Measurements from ENCODE around the gene FITM1. TPM values are rescaled to one million over a fixed set of nuclear protein-coding genes. Genes with fewer than 3 reads are reported as not detected.

The FITM1 gene
- total RNA-seq, 1 experiment from 2014 or later, result 0.72 TPM

GRCh38 chr14:24122416-24122815 lies 8.0 kb upstream of the FITM1 start:
- no peak overlapping the region for H2BK12ac ChIP-seq (ENCODE audit: insufficient read length, low read depth, low read length)
- Mint-ChIP-seq H3K4me3 (no peak overlapping the region), H3K36me3 (ENCODE audit: insufficient read depth in 1 of 3, low read depth in 3 of 3) (peaks cover 24 to 64% (median 56%) of the 10 kb centered on the region in 3 experiments; a peak in 6 of 7 replicates), H3K4me1 (no peaks in the 10 kb centered on the region), H3K9me3 (no peaks in the 10 kb centered on the region), H3K27me3 (ENCODE audit: low read depth) (no peaks in the 10 kb centered on the region), H3K27ac (no peak overlapping the region)
- no peak overlapping the region for H3K27ac ChIP-seq (ENCODE audit: insufficient read length, low read depth, low read length)
- H2AFZ ChIP-seq (ENCODE audit: low read length), result no peak overlapping the region
- H3K23ac ChIP-seq (ENCODE audit: insufficient read length, low read depth, low read length), result no peak overlapping the region
- no peaks in the 10 kb centered on the region for H3K9me3 ChIP-seq (ENCODE audit: control insufficient read depth, low read depth, low read length)
- H2BK120ac ChIP-seq (ENCODE audit: low read depth, low read length, poor library complexity, severe bottlenecking), result no peak overlapping the region
- no peak overlapping the region for H3T11ph ChIP-seq (ENCODE audit: low read length)
- TF ChIP-seq, protein P1, sequence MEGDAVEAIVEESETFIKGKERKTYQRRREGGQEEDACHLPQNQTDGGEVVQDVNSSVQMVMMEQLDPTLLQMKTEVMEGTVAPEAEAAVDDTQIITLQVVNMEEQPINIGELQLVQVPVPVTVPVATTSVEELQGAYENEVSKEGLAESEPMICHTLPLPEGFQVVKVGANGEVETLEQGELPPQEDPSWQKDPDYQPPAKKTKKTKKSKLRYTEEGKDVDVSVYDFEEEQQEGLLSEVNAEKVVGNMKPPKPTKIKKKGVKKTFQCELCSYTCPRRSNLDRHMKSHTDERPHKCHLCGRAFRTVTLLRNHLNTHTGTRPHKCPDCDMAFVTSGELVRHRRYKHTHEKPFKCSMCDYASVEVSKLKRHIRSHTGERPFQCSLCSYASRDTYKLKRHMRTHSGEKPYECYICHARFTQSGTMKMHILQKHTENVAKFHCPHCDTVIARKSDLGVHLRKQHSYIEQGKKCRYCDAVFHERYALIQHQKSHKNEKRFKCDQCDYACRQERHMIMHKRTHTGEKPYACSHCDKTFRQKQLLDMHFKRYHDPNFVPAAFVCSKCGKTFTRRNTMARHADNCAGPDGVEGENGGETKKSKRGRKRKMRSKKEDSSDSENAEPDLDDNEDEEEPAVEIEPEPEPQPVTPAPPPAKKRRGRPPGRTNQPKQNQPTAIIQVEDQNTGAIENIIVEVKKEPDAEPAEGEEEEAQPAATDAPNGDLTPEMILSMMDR (conservative IDR thresholded peaks at IDR 0.05), result no peak
- H4K8ac ChIP-seq (replicated peaks; ENCODE audit: insufficient read length, low read depth, low read length), result no peak overlapping the region
- H3K79me1 ChIP-seq (ENCODE audit: insufficient read depth, low read depth, low read length, poor library complexity, severe bottlenecking), result no peaks in the 10 kb centered on the region
- H2BK15ac ChIP-seq (ENCODE audit: low read depth, low read length), result no peak overlapping the region
- H3K4me1 ChIP-seq (ENCODE audit: insufficient read depth, low read length), result no peaks in the 10 kb centered on the region
- no peak overlapping the region for H4K91ac ChIP-seq (ENCODE audit: insufficient read length, low read depth, low read length)
- no peak overlapping the region for H2AK5ac ChIP-seq (ENCODE audit: insufficient read length, low read length)
- no peak overlapping the region for H3K18ac ChIP-seq (ENCODE audit: insufficient read length, low read depth, low read length)
- H3K9ac ChIP-seq (ENCODE audit: extremely low read depth, insufficient read length, low read length), result no peak overlapping the region
- no peaks in the 10 kb centered on the region for H3K27me3 ChIP-seq (ENCODE audit: insufficient read depth, low read length)
- no CpG with 5 or more reads among the region's 4 CpGs for WGBS (ENCODE audit: extremely low coverage, insufficient read length, low lambda C conversion rate)
- no peak for DNase-seq
- no peaks in the 10 kb centered on the region for H3K23me2 ChIP-seq (ENCODE audit: insufficient read length, low read depth, low read length, poor library complexity, severe bottlenecking)
- no peak overlapping the region for H3K4me2 ChIP-seq (ENCODE audit: insufficient read depth, insufficient read length, low read length)
- H3K14ac ChIP-seq (ENCODE audit: insufficient read depth, low read length), result no peak overlapping the region
- H3K4ac ChIP-seq (ENCODE audit: low read depth, low read length), result no peak overlapping the region
- no peak overlapping the region for H4K5ac ChIP-seq (ENCODE audit: insufficient read length, low read depth, low read length)
- no peak overlapping the region for H3K56ac ChIP-seq (ENCODE audit: insufficient read length, low read depth, low read length)
- no peak overlapping the region for H2BK5ac ChIP-seq (ENCODE audit: insufficient read length, low read length)
- H2BK20ac ChIP-seq (ENCODE audit: low read depth, low read length, poor library complexity, severe bottlenecking), result no peak overlapping the region
- no peaks in the 10 kb centered on the region for H3K79me2 ChIP-seq (ENCODE audit: insufficient read depth, low read length)
- no peaks in the 10 kb centered on the region for H4K20me1 ChIP-seq (ENCODE audit: control insufficient read depth, insufficient read depth, insufficient read length)

Data from H9 (cell line).